Measurements from ENCODE around the gene OR51B2.

GRCh38 chr11:5291207-5291838 is 32.8 kb downstream of the OR51B2 start:
- TF ChIP-seq KAT7 (CRISPR knock-in tag; IDR thresholded peaks at IDR 0.05; ENCODE audit: borderline replicate concordance): no peak
- TF ChIP-seq TFAP4 (IDR thresholded peaks at IDR 0.05; ENCODE audit: borderline replicate concordance, low read depth): no peak
- no peak for TF ChIP-seq CHD2 (IDR thresholded peaks at IDR 0.05; ENCODE audit: low read depth, low read length)

Data from HepG2 (cell line).